Mesodermal cell (in vitro differentiated cells): ENCODE measurements around the gene SPACA4.

Experiments used
- H3K27ac ChIP-seq: 2 replicates; pipeline ENCODE4 v1.7.0; 2013; ENCODE audit warnings: mild to moderate bottlenecking, low read depth, low read length, moderate library complexity; ENCODE audit not compliant: severe bottlenecking
- H3K36me3 ChIP-seq: 2 replicates; pipeline ENCODE4 v1.7.1; 2013; ENCODE audit warnings: mild to moderate bottlenecking, low read length, moderate library complexity; ENCODE audit not compliant: control insufficient read depth, insufficient read depth
- H3K4me1 ChIP-seq: one replicate; pipeline ENCODE4 v1.7.1; 2013; ENCODE audit warnings: mild to moderate bottlenecking, low read length; ENCODE audit not compliant: insufficient read depth, control insufficient read depth, poor library complexity, severe bottlenecking
- H3K4me3 ChIP-seq: 2 replicates; pipeline ENCODE4 v1.7.0; 2013; ENCODE audit warnings: low read length, control low read depth, mild to moderate bottlenecking; ENCODE audit not compliant: insufficient read depth, poor library complexity, severe bottlenecking; ENCODE audit errors: extremely low read depth
- H3K9me3 ChIP-seq: 2 replicates; pipeline ENCODE4 v1.7.1; 2013; ENCODE audit warnings: mild to moderate bottlenecking, low read length, moderate library complexity; ENCODE audit not compliant: control insufficient read depth
- WGBS, 2 experiments: methylation state at CpG; one replicate each; pipeline ENCODE4 v1.1.5; 2013; ENCODE audit warnings: missing lambda C conversion rate in 2 of 2; ENCODE audit not compliant: insufficient coverage in 2 of 2; 5-methylcytosine and 5-hydroxymethylcytosine counted together

The SPACA4 gene

DNA sequence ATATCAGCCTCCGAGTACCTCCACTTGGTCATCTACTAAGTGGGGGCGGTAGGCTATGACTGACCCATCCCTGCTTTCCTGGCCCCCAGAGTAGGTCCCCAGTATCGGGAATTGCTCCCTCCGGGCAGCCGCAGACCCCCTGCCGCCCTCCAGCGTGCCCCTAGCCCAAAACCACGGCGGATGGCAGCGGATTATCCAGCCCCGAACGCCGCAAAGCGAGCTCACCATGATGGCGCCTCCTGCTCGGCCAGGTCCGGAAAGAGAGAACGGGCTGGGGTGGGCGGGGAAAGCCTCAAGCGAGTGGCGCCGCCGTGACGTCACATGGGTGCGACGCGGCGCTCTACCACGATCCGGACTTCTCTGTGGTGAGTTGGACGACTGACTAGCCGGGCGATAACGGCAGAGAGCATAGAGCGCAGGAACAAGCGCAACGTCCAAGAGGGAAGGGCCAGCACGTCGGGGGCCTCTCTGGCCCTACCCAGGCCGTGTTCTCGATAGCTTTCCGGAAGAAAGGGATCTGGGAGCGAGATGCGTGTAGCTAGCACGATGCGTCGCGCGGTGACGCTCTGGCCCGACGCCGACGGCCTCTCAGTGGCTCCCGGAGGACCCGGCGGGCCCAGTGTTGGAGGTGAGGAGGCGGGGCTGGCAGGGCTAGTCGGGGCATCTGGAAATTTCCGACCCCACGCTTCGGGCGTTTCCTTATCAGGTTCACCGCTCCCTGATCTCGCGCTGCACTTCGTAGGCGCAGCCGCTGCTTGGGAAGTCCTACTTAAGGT is 12.6 kb downstream of the SPACA4 start, which contains the start of the genes RPL18 and SPHK2:
Gene RPL18 (minus strand): TSS at position 263 of the 776 bp plus-strand sequence. CDS start 35 bp downstream, at position 228.
Gene SPHK2 (plus strand): TSS at position 591 of the 776 bp plus-strand sequence. CDS start 1,009 bp downstream, outside the sequence.
- Histone ChIP-seq H3K4me1 (peaks cover 31% of the 10 kb centered on the region), H3K9me3 (no peaks in the 10 kb centered on the region), H3K4me3 (peak within 1 kb of the TSS; percentile 100), H3K27ac (peak within 1 kb of the TSS; percentile 94), H3K36me3 (peaks cover 44% of the 10 kb centered on the region)
- WGBS, 2 experiments = 0 to 1% methylated on average over 64 to 67 of the region's 69 CpGs

DNA sequence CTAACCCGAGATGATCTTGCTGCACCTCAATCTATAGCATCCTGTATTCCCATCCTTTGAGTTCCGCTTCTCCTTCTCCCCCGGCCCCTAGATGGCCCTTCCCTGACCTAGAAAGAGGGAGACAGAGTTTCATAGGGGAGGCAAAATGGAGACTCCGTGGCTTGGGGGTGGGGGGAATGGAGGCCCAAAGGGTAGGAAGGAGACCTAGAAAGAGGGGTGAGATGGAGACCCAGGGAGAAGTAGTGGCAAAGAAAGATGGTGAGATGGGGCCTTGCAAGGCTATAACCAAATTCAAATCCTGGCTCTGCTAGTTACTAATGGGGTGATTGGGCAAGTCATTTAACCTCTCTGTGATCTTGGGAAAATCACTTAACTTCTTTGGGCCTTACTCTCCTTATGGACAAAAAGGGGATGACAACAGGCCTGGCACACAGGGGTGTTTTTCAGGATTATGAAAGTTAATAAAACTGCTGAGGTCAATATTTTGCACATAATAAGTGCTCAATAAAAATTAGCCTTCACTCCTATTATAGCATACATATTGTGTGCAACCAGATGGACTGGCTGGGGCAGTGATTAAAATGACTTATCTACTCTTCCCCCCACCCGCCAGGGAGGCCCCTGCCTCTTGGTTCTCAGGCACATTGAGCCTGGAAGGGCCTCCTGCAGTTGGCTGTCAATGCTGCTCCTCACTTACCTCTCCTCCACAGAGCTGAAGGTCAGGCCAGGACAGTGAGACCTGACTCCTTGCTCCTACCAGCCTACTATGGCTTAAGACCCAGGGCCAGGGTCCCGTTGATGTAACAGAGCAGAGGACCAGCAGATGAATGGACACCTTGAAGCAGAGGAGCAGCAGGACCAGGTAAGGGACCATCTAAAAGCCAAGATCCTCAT is 13.4 kb downstream of the SPACA4 start:
- peak overlapping the region; percentile 100 for H3K4me3 ChIP-seq
- H3K9me3 ChIP-seq = no peaks in the 10 kb centered on the region
- peaks cover 28% of the 10 kb centered on the region for H3K4me1 ChIP-seq
- 44 to 50% methylated on average over 2 to 4 of the region's 6 CpGs for WGBS, 2 experiments
- peak overlapping the region; percentile 94 for H3K27ac ChIP-seq
- H3K36me3 ChIP-seq = peaks cover 37% of the 10 kb centered on the region

DNA sequence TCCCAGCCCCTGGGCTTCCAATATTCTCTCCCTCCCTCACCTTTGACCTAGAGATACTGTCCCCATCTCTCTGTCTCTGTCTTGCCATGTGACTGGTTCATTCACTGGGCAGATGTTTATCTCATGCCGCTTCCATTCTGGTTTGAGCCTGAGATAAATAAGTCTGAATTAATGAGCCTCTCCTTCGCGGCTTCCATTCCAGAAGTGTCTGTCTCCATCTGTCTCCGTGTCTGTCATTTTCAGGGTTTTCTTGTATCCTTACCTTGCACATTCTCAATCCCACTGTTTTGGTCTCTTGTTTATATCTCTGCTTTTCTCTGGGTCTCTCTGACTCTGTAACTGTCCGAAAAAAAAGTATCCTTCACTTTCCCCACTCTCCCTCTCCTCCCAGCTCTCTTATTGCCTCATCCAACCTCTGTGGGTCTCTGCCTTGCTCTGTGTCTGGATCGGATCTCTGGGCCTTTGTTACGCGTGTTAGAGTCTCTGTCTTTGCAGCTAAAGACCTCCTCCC is 17.1 kb downstream of the SPACA4 start:
- Histone ChIP-seq H3K36me3 (peaks cover 6% of the 10 kb centered on the region), H3K9me3 (no peaks in the 10 kb centered on the region)
- WGBS, 2 experiments = 35 to 37% methylated on average over 8 of the region's 8 CpGs

DNA sequence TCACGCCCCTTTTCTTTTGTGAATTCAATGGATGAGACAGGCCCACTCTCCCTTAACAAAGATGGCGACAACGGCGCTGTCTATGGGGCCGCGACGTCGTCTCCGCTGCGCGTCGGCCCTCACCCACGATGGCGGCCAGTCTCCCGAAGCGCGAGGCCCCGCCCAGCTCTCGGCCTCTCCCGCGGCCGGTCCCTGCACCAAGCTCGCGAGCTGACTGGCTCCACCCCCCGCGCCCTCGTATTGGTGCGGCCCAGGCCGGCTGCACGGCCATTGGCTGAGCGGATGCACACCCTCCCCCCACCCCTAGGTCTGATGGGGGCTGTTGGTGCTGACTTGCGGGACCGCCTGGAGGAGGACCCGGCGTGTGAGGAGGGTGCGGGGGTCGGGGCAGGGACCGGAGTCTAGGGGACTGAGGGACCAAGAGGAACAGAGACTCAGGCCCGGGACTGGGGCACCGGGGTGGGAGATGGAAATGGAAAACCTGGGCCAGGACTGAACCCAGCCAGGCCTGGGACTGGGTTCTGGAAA is 17.6 kb downstream of the SPACA4 start:
- WGBS, 2 experiments = 0 to 1% methylated on average over 16 to 34 of the region's 40 CpGs
- H3K9me3 ChIP-seq = no peaks in the 10 kb centered on the region

More for the DNA sequence above, 17.1 kb downstream of the SPACA4 start:
- Histone ChIP-seq H3K27ac (peak overlapping the region; percentile 96), H3K4me1 (no peaks in the 10 kb centered on the region), H3K4me3 (peak overlapping the region; percentile 58)

DNA sequence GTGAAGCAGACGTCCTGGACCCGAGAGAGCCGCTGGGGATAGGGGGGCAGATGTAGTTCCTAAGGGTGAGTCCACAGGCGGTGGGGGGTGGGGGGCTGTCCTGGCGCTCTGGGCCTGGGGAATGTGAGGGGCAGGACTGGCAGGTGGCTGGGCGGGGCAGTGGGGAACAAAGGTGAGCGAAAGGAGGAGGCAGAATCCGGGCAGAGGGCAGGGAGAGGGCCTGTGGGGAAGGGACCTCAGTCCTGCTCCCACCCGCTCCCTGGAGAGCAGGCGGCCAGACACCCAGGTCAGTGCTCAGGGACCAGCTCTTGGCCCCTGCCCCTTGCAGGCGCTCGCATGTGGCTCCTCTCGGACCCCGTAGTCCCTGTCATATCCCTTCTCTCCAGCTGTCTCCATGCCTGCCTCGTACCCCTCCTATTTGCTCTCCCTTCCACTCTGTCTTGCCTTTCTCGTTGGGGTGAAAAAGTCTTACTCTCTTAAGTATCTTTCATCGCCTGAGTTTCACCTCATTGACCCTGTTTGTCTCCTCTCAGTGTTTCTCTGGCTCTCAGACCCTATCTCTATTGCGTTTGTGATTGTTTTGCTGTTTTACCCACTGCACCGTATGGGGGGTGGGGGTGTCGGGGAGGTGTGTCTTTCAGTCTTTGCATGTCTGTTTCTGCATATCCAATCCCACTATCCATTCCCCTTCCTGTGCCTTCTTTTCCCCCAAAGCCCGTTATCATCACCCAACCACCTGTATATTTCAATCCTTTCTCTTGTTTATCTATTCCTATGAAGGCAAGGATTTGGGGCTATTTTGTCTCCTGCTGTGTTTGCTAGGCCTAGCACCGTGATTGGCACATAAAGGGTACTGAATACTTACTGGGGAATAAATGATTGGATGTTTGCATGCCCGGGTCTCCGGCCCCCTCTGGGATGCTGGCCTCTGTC is 18.5 kb downstream of the SPACA4 start:
- Histone ChIP-seq H3K27ac (peak overlapping the region; percentile 41), H3K4me1 (peaks cover 4% of the 10 kb centered on the region), H3K36me3 (peaks cover 5% of the 10 kb centered on the region), H3K9me3 (no peaks in the 10 kb centered on the region), H3K4me3 (peak overlapping the region; percentile 58)
- WGBS, 2 experiments = 56 to 62% methylated on average over 17 to 20 of the region's 24 CpGs

More for the DNA sequence above, 17.6 kb downstream of the SPACA4 start:
- Histone ChIP-seq H3K27ac (peak overlapping the region; percentile 96), H3K4me3 (peak overlapping the region; percentile 58), H3K36me3 (peaks cover 5% of the 10 kb centered on the region), H3K4me1 (no peaks in the 10 kb centered on the region)

DNA sequence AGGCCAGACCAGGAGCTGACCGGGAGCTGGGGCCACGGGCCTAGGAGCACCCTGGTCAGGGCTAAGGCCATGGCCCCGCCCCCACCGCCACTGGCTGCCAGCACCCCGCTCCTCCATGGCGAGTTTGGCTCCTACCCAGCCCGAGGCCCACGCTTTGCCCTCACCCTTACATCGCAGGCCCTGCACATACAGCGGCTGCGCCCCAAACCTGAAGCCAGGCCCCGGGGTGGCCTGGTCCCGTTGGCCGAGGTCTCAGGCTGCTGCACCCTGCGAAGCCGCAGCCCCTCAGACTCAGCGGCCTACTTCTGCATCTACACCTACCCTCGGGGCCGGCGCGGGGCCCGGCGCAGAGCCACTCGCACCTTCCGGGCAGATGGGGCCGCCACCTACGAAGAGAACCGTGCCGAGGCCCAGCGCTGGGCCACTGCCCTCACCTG is 19.4 kb downstream of the SPACA4 start:
- WGBS, 2 experiments = 98 to 99% methylated on average over 25 to 30 of the region's 30 CpGs
- Histone ChIP-seq H3K36me3 (peaks cover 5% of the 10 kb centered on the region), H3K4me1 (peaks cover 12% of the 10 kb centered on the region), H3K9me3 (no peaks in the 10 kb centered on the region), H3K4me3 (no peak overlapping the region), H3K27ac (no peak overlapping the region)

DNA sequence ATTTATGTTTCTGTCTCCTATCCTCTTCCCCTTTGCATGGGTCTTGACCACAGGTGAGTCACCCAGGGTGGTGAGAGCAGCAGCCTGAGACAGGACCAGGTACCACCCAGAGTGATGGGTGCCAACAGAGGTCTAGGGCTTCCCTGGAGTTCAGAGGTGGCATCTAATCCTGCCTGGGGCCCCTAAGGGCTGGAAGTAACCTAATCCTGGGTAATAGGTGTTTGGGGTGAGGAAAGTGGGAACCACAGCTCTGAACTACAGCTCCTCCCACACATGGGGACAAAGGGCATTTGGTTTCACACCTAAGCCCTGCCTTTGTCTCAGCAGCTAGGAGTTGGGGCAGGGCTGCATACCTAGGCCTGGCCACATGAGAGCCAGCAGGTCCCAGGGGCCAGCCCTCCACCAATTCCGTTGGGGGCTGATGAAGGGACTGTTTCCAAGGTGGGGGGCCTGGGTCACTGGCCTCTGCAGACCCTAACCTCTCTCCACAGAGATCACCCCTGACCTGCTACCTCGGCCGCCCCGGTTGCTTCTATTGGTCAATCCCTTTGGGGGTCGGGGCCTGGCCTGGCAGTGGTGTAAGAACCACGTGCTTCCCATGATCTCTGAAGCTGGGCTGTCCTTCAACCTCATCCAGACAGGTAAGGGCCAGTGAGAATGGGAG is 20.8 kb downstream of the SPACA4 start:
- Histone ChIP-seq H3K27ac (no peak overlapping the region), H3K4me1 (peaks cover 13% of the 10 kb centered on the region), H3K36me3 (peaks cover 5% of the 10 kb centered on the region), H3K4me3 (no peak overlapping the region), H3K9me3 (no peaks in the 10 kb centered on the region)
- 79 to 100% methylated on average over 2 to 3 of the region's 6 CpGs for WGBS, 2 experiments

DNA sequence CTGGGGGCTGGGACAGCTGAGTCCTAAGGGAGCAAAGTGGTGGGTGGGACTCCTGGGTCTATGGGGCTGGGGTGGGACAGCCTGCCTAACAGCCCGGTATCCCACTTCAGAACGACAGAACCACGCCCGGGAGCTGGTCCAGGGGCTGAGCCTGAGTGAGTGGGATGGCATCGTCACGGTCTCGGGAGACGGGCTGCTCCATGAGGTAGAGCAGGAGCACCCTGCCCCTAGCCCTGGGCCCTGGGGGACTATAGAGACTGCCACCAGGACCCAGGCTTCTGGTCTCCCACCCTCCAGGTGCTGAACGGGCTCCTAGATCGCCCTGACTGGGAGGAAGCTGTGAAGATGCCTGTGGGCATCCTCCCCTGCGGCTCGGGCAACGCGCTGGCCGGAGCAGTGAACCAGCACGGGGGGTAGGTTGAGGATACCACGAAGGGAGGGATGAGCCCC is 21.3 kb downstream of the SPACA4 start:
- WGBS, 2 experiments = 94 to 95% methylated on average over 12 to 14 of the region's 17 CpGs
- H3K36me3 ChIP-seq = peaks cover 5% of the 10 kb centered on the region
- no peaks in the 10 kb centered on the region for H3K9me3 ChIP-seq
- H3K4me1 ChIP-seq = peaks cover 19% of the 10 kb centered on the region
- H3K4me3 ChIP-seq = no peak overlapping the region
- no peak overlapping the region for H3K27ac ChIP-seq

DNA sequence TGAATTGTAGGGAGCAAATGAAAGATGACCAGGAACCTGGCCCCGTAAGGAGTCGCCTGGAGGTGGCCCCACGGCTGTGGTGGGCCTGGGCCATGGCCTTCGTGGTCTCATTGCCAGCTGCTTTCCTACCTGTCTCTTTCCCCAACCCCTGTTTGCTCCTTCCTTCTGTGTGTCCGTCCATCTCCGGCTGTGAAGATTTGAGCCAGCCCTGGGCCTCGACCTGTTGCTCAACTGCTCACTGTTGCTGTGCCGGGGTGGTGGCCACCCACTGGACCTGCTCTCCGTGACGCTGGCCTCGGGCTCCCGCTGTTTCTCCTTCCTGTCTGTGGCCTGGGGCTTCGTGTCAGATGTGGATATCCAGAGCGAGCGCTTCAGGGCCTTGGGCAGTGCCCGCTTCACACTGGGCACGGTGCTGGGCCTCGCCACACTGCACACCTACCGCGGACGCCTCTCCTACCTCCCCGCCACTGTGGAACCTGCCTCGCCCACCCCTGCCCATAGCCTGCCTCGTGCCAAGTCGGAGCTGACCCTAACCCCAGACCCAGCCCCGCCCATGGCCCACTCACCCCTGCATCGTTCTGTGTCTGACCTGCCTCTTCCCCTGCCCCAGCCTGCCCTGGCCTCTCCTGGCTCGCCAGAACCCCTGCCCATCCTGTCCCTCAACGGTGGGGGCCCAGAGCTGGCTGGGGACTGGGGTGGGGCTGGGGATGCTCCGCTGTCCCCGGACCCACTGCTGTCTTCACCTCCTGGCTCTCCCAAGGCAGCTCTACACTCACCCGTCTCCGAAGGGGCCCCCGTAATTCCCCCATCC is 22.1 kb downstream of the SPACA4 start:
- H3K27ac ChIP-seq = no peak overlapping the region
- peaks cover 19% of the 10 kb centered on the region for H3K4me1 ChIP-seq
- no peaks in the 10 kb centered on the region for H3K9me3 ChIP-seq
- peaks cover 5% of the 10 kb centered on the region for H3K36me3 ChIP-seq
- WGBS, 2 experiments = 95 to 97% methylated on average over 23 to 34 of the region's 34 CpGs
- H3K4me3 ChIP-seq = no peak overlapping the region
